SU-DHL-6 (cell line): ENCODE measurements around the gene ZNF483.
A peak's percentile ranks its signal among the peaks of the same experiment; 100 is the strongest.

Source experiments
- H2AFZ ChIP-seq: fragments of 200-600 bp; sonication (generic); 2 replicates; pipeline ENCODE4 v1.6.1; 2014; ENCODE audit warnings: low read depth, mild to moderate bottlenecking, moderate library complexity, mixed read lengths, antibody characterized with exemption, low read length; ENCODE audit not compliant: severe bottlenecking
- H3F3A ChIP-seq: fragments of 200-600 bp; shearing (Covaris generic); 2 replicates; pipeline ENCODE4 v1.6.0; 2016; ENCODE audit warnings: antibody characterized with exemption, mild to moderate bottlenecking; ENCODE audit not compliant: insufficient read depth
- H3K27ac ChIP-seq: fragments of 200-600 bp; sonication (generic); 2 replicates; pipeline ENCODE4 v1.5.1; 2016; ENCODE audit warnings: low read depth, mild to moderate bottlenecking, low read length, moderate library complexity, mixed read lengths
- H3K27me3 ChIP-seq: fragments of 200-600 bp; sonication (generic), shearing (Covaris generic); 2 replicates; pipeline ENCODE4 v1.6.0; 2014; ENCODE audit warnings: mild to moderate bottlenecking, low read length
- H3K36me3 ChIP-seq: fragments of 200-600 bp; sonication (generic); 2 replicates; pipeline ENCODE4 v1.6.1; 2014; ENCODE audit warnings: mild to moderate bottlenecking, low read length, mixed read lengths
- H3K4me2 ChIP-seq: fragments of 300-600, 200-600 bp; shearing (Covaris generic), sonication (generic); 2 replicates; pipeline ENCODE4 v1.6.0; 2014; ENCODE audit warnings: low read length, low read depth, mild to moderate bottlenecking; ENCODE audit not compliant: poor library complexity, severe bottlenecking
- H3K4me3 ChIP-seq: fragments of 200-600 bp; sonication (generic); 2 replicates; pipeline ENCODE4 v1.5.1; 2014; ENCODE audit warnings: antibody characterized with exemption, low read length, mild to moderate bottlenecking, mixed read lengths; ENCODE audit not compliant: insufficient read depth, poor library complexity, severe bottlenecking
- H3K79me2 ChIP-seq: fragments of 200-600 bp; sonication (generic); 2 replicates; pipeline ENCODE4 v1.6.1; 2014; ENCODE audit warnings: mild to moderate bottlenecking, low read length, moderate library complexity; ENCODE audit not compliant: insufficient read depth
- H3K9ac ChIP-seq: fragments of 200-600 bp; sonication (generic); 2 replicates; pipeline ENCODE4 v1.7.0; 2014; ENCODE audit warnings: mild to moderate bottlenecking, low read length
- H3K9me2 ChIP-seq: fragments of 200-600 bp; sonication (generic); replicated peaks from 2 replicates; pipeline ENCODE4 v1.6.1; 2014; ENCODE audit warnings: low read length; ENCODE audit not compliant: insufficient read depth
- H3K9me3 ChIP-seq: fragments of 200-600 bp; sonication (generic); 2 replicates; pipeline ENCODE4 v1.6.1; 2014; ENCODE audit warnings: low read length, mixed read lengths; ENCODE audit not compliant: insufficient read depth
- H4K20me1 ChIP-seq: fragments of 200-600 bp; sonication (generic); 2 replicates; pipeline ENCODE4 v1.6.1; 2014; ENCODE audit warnings: low read depth, mild to moderate bottlenecking, antibody characterized with exemption, low read length, moderate library complexity, mixed read lengths
- EZH2phosphoT487 ChIP-seq: fragments of 200-600 bp; sonication (generic), shearing (Covaris generic); conservative IDR thresholded peaks from 2 replicates; pipeline ENCODE4 v1.6.1; 2018; ENCODE audit warnings: mild to moderate bottlenecking, antibody characterized with exemption, low read length, moderate library complexity, mixed read lengths
- TF ChIP-seq, protein P1 (sequence below): fragments of 200-600 bp; sonication (generic); IDR thresholded peaks from one replicate; pipeline ENCODE4 v1.5.1; 2017; ENCODE audit warnings: antibody characterized with exemption, mild to moderate bottlenecking, low read length, moderate library complexity; ENCODE audit not compliant: insufficient read depth, poor library complexity, severe bottlenecking

ZNF483 gene

DNA sequence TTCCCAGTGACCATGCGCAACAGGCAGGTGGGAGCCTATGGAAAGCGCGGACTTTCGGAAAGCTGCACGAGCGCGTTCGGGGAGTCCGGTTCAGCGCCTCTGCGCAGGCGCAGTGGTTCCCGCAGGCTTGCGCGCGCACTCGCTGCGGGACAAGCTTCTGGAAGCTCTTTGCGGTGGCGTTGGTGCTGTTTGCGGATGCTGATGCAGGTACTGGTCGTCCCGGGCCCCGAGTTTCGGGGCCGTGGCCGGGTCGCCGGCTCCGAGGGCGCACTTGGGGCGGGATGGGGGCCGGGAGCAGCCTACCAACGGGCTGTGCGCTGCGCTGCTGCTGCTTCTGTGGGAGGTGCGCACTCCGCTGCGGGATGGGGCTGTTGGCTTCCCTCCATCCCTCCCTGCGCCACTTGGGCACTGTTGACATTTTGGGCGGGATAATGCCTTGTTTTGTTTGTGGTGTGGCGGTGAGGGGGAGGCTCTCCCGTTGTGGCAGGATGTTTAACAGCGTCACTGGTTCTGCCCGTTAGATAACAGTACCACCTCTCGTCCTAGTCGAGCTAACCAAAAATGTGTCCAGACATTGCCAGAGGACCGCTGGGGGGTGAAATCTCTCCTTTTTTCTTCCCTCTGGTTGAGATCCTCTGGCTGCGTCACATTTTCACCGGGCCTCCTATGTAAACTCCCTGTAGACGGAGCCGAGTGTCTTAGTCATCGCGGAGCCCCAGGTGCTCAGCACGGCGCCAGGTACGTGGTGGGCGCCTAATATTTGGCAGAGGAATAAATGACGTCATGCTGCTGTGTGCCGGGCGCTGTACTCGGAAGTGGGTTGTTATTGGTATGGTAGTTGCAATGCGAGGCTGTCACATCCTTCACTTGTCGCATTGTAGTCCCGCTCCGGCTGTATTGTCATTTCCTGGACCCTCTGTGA lies at the start of gene ZNF483:
Gene ZNF483 (plus strand): TSS at position 124 of the 922 bp plus-strand sequence. CDS start 2,217 bp downstream, outside the sequence.
- TF ChIP-seq EZH2phosphoT487: no peak
- TF ChIP-seq, protein P1, sequence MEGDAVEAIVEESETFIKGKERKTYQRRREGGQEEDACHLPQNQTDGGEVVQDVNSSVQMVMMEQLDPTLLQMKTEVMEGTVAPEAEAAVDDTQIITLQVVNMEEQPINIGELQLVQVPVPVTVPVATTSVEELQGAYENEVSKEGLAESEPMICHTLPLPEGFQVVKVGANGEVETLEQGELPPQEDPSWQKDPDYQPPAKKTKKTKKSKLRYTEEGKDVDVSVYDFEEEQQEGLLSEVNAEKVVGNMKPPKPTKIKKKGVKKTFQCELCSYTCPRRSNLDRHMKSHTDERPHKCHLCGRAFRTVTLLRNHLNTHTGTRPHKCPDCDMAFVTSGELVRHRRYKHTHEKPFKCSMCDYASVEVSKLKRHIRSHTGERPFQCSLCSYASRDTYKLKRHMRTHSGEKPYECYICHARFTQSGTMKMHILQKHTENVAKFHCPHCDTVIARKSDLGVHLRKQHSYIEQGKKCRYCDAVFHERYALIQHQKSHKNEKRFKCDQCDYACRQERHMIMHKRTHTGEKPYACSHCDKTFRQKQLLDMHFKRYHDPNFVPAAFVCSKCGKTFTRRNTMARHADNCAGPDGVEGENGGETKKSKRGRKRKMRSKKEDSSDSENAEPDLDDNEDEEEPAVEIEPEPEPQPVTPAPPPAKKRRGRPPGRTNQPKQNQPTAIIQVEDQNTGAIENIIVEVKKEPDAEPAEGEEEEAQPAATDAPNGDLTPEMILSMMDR: no peak
- H3K79me2 ChIP-seq: no peaks in the 10 kb centered on the region
- peak within 1 kb of the TSS; percentile 56 for H3K4me2 ChIP-seq
- H3K27me3 ChIP-seq: no peaks in the 10 kb centered on the region
- no peaks in the 10 kb centered on the region for H4K20me1 ChIP-seq
- no peaks in the 10 kb centered on the region for H3K9me2 ChIP-seq
- peak within 1 kb of the TSS; percentile 53 for H3K9ac ChIP-seq
- no peaks in the 10 kb centered on the region for H3F3A ChIP-seq
- peak within 1 kb of the TSS; percentile 47 for H2AFZ ChIP-seq
- no peaks in the 10 kb centered on the region for H3K9me3 ChIP-seq
- H3K27ac ChIP-seq: no peak within 1 kb of the TSS
- H3K36me3 ChIP-seq: no peaks in the 10 kb centered on the region
- H3K4me3 ChIP-seq: peak within 1 kb of the TSS; percentile 57

DNA sequence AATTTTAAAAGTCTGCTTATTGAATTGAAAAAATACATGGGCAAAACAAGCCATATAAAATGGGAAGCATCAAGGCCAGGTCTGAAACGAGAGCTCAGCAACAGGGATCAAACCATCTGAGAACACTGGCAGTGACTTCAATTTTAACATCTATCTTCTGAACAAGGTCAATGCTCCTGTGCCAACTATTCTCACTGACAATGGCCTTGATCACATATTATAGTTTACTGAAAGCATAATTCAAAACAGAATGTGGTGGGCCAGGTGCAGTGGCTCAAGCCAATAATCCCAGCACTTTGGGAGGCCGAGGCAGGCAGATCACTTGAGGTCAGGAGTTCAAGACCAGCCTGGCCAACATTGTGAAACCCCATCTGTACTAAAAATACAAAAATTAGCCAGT lies 49.8 kb upstream of the ZNF483 start:
- Histone ChIP-seq H3K9me3 (no peaks in the 10 kb centered on the region), H3K4me3 (no peak overlapping the region), H3K36me3 (no peaks in the 10 kb centered on the region), H4K20me1 (no peaks in the 10 kb centered on the region), H3K79me2 (peaks cover 72% of the 10 kb centered on the region), H3K27ac (no peak overlapping the region), H3K4me2 (no peak overlapping the region), H3K9me2 (no peaks in the 10 kb centered on the region), H3K27me3 (no peaks in the 10 kb centered on the region), H3F3A (no peaks in the 10 kb centered on the region), H2AFZ (no peak overlapping the region), H3K9ac (no peak overlapping the region)
- TF ChIP-seq, protein P1: no peak
- TF ChIP-seq EZH2phosphoT487: no peak

GRCh38 chr9:111477677-111478076 lies 47.3 kb upstream of the ZNF483 start:
- Histone ChIP-seq H3K9ac (no peak overlapping the region), H3K27me3 (no peaks in the 10 kb centered on the region), H3K36me3 (no peaks in the 10 kb centered on the region), H3K4me2 (no peak overlapping the region), H3F3A (0 out of 2 replicates have a peak, but pooled peaks cover 8% of the 10 kb centered on the region), H3K27ac (no peak overlapping the region), H3K9me3 (no peaks in the 10 kb centered on the region), H3K79me2 (peaks cover 75% of the 10 kb centered on the region), H3K9me2 (no peaks in the 10 kb centered on the region), H3K4me3 (no peak overlapping the region), H2AFZ (no peak overlapping the region), H4K20me1 (no peaks in the 10 kb centered on the region)
- TF ChIP-seq EZH2phosphoT487: no peak
- TF ChIP-seq, protein P1: no peak
